ENCODE measurements around the gene ICA1. TPM values are rescaled to one million over a fixed set of nuclear protein-coding genes. Genes with fewer than 3 reads are reported as not detected.

ICA1 gene
- total and polyA plus RNA-seq, 2 experiments from 2014 or later, result 45.2 to 83.7 TPM

GRCh38 chr7:8175929-8176369, 86.0 kb downstream of the ICA1 start:
- DNase-seq (ENCODE audit: low spot score) (no peak), ATAC-seq (peak; percentile 48)
- no peaks in the 10 kb centered on the region for H3K79me2 ChIP-seq (replicated peaks; ENCODE audit: insufficient read depth)
- no peak for TF ChIP-seq JUNB (IDR thresholded peaks at IDR 0.05; ENCODE audit: unreplicated experiment)
- TF ChIP-seq EZH2 (IDR thresholded peaks at IDR 0.05; ENCODE audit: low read depth, unreplicated experiment), result no peak
- TF ChIP-seq ZNF331 (CRISPR knock-in tag; IDR thresholded peaks at IDR 0.05; ENCODE audit: low read depth), result no peak
- TF ChIP-seq CTCF (conservative IDR thresholded peaks at IDR 0.05; ENCODE audit: low read depth in 2 of 2), result no peak
- no peak for TF ChIP-seq POLR2AphosphoS5 (IDR thresholded peaks at IDR 0.05; ENCODE audit: low read depth)
- no peak for TF ChIP-seq REST (IDR thresholded peaks at IDR 0.05; ENCODE audit: unreplicated experiment)
- H3K4me2 ChIP-seq, result no peak overlapping the region
- no peak overlapping the region for H2AFZ ChIP-seq
- no peaks in the 10 kb centered on the region for H3K36me3 ChIP-seq (ENCODE audit: insufficient read depth)
- H3F3A ChIP-seq (replicated peaks; ENCODE audit: low read depth), result no peaks in the 10 kb centered on the region
- no peaks in the 10 kb centered on the region for H4K20me1 ChIP-seq (replicated peaks; ENCODE audit: insufficient read depth)
- H3K4me3 ChIP-seq, result no peak overlapping the region
- H3K4me1 ChIP-seq (ENCODE audit: insufficient read depth), result peaks cover 27% of the 10 kb centered on the region
- no peaks in the 10 kb centered on the region; the same call in 2 of the 3 replicates for H3K9me3 Mint-ChIP-seq
- H3K4me1 Mint-ChIP-seq, result peaks cover 38% of the 10 kb centered on the region
- H3K27me3 Mint-ChIP-seq (ENCODE audit: insufficient read depth, low read depth, poor library complexity), result peaks cover 4% of the 10 kb centered on the region
- H3K27ac ChIP-seq (ENCODE audit: low read depth), result no peak overlapping the region
- H3K9me2 ChIP-seq (ENCODE audit: insufficient read depth), result no peaks in the 10 kb centered on the region
- no peaks in the 10 kb centered on the region for H3K27me3 ChIP-seq (ENCODE audit: insufficient read depth)
- H3K27ac Mint-ChIP-seq, result no peak overlapping the region
- H3K36me3 Mint-ChIP-seq (ENCODE audit: low read depth), result no peaks in the 10 kb centered on the region
- no peak overlapping the region for H3K4me3 Mint-ChIP-seq

DNA sequence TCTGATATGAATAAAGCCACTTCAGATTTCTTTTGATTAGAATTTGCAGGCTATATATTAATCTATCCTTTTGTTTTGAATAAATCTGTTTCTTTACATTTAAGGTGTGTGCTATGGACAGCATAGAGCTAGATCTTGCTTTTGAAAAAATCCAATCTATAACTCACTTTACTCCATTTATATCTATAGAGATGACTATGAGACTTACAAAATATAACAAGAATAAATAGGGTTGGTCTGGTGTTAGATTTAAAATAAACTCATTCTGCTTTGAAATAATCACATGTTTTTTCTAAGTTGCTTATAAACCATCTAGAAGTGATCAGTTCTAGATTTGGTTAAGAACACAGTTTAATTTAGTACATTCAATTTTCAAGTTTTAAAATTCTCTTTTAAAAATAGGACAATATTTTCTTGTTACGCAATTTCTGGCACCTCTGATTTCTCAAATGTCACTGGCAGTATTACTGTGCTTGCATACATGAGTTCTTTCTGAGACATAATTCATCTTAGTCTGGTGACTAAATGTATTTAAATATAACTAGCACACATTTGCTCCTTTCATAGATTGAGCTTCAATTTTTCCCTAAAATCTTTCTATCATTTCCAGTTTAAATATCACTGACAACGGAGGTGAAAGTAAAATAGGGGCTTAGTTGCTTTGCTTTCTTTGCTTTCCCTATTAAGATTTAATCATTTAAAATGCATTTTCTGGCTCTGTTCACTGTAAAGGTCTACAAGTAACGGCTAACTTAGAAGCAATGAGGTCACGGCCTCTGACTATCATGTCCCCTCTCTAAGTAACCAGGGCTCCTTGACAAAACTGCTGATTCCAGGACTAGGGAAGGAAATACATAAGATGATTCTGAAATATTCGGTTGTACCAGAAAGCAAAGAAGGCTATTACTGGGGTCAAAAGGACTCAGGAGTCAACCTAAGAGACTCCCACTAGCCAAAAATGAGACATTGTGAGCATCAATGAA, 89.3 kb downstream of the ICA1 start:
- Histone ChIP-seq H3K4me1 (ENCODE audit: insufficient read depth) (peaks cover 27% of the 10 kb centered on the region), H3K4me3 (no peak overlapping the region), H3K27me3 (ENCODE audit: insufficient read depth) (no peaks in the 10 kb centered on the region), H3K36me3 (ENCODE audit: insufficient read depth) (no peaks in the 10 kb centered on the region), H3K4me2 (no peak overlapping the region), H3F3A (replicated peaks; ENCODE audit: low read depth) (no peaks in the 10 kb centered on the region), H3K27ac (ENCODE audit: low read depth) (no peak overlapping the region), H2AFZ (no peak overlapping the region), H3K79me2 (replicated peaks; ENCODE audit: insufficient read depth) (no peaks in the 10 kb centered on the region), H3K9me2 (ENCODE audit: insufficient read depth) (no peaks in the 10 kb centered on the region), H4K20me1 (replicated peaks; ENCODE audit: insufficient read depth) (no peaks in the 10 kb centered on the region)
- Mint-ChIP-seq H3K4me3 (no peak overlapping the region), H3K9me3 (no peaks in the 10 kb centered on the region), H3K27me3 (ENCODE audit: insufficient read depth, low read depth, poor library complexity) (peaks cover 2% of the 10 kb centered on the region), H3K27ac (no peak overlapping the region), H3K4me1 (peaks cover 39% of the 10 kb centered on the region), H3K36me3 (ENCODE audit: low read depth) (no peaks in the 10 kb centered on the region)
- no peak for ATAC-seq
- DNase-seq (ENCODE audit: low spot score), result no peak
- no peak for TF ChIP-seq JUNB (IDR thresholded peaks at IDR 0.05; ENCODE audit: unreplicated experiment)
- TF ChIP-seq, protein P1, sequence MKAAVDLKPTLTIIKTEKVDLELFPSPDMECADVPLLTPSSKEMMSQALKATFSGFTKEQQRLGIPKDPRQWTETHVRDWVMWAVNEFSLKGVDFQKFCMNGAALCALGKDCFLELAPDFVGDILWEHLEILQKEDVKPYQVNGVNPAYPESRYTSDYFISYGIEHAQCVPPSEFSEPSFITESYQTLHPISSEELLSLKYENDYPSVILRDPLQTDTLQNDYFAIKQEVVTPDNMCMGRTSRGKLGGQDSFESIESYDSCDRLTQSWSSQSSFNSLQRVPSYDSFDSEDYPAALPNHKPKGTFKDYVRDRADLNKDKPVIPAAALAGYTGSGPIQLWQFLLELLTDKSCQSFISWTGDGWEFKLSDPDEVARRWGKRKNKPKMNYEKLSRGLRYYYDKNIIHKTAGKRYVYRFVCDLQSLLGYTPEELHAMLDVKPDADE (IDR thresholded peaks at IDR 0.05), result no peak
- TF ChIP-seq CTCF (conservative IDR thresholded peaks at IDR 0.05; ENCODE audit: low read depth in 2 of 2), result no peak
- no peak for TF ChIP-seq POLR2AphosphoS5 (IDR thresholded peaks at IDR 0.05; ENCODE audit: low read depth)
- no peak for TF ChIP-seq EZH2 (IDR thresholded peaks at IDR 0.05; ENCODE audit: low read depth, unreplicated experiment)
